ENCODE measurements around the gene PSG5.
"Not testable (repeated sequence)": the region's sequence is repeated elsewhere in the genome, so short reads cannot be mapped to it uniquely, and the experiment has no call there.

DNA sequence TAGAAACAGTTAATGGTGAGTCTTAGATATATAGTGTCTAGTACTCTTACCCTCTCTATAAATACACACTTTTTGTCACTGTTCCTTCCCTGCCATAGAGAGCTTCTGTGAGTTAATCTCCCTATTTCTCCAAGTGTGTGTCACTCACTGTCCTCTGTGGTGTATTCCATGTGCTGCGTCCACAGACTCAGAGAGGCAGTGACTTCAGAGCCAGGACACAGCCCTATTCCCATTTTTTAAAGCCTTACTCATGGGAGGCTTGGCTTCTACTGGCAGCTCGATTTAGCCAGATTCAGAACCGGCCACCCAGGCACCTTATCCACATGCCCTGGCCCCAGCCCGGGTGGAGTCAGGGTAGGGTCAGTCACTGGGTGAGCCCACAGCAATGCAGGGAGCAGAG lies 32.8 kb upstream of the PSG5 start:
- TF ChIP-seq, protein P1, sequence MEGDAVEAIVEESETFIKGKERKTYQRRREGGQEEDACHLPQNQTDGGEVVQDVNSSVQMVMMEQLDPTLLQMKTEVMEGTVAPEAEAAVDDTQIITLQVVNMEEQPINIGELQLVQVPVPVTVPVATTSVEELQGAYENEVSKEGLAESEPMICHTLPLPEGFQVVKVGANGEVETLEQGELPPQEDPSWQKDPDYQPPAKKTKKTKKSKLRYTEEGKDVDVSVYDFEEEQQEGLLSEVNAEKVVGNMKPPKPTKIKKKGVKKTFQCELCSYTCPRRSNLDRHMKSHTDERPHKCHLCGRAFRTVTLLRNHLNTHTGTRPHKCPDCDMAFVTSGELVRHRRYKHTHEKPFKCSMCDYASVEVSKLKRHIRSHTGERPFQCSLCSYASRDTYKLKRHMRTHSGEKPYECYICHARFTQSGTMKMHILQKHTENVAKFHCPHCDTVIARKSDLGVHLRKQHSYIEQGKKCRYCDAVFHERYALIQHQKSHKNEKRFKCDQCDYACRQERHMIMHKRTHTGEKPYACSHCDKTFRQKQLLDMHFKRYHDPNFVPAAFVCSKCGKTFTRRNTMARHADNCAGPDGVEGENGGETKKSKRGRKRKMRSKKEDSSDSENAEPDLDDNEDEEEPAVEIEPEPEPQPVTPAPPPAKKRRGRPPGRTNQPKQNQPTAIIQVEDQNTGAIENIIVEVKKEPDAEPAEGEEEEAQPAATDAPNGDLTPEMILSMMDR (IDR thresholded peaks at IDR 0.05): not testable (repeated sequence)
- not testable (repeated sequence) for TF ChIP-seq POLR2A (IDR thresholded peaks at IDR 0.05)
